ENCODE data around the gene TMEM239.

GRCh38 chr20:2833761-2834160 is 17.6 kb downstream of the TMEM239 start:
- no peak for TF ChIP-seq ESRRG (CRISPR knock-in tag; IDR thresholded peaks at IDR 0.05)
- no peak for TF ChIP-seq RARB (CRISPR knock-in tag; IDR thresholded peaks at IDR 0.05)
- TF ChIP-seq, protein P1, sequence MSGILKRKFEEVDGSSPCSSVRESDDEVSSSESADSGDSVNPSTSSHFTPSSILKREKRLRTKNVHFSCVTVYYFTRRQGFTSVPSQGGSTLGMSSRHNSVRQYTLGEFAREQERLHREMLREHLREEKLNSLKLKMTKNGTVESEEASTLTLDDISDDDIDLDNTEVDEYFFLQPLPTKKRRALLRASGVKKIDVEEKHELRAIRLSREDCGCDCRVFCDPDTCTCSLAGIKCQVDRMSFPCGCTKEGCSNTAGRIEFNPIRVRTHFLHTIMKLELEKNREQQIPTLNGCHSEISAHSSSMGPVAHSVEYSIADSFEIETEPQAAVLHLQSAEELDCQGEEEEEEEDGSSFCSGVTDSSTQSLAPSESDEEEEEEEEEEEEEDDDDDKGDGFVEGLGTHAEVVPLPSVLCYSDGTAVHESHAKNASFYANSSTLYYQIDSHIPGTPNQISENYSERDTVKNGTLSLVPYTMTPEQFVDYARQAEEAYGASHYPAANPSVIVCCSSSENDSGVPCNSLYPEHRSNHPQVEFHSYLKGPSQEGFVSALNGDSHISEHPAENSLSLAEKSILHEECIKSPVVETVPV (CRISPR knock-in tag; IDR thresholded peaks at IDR 0.05): no peak
- TF ChIP-seq CSDC2 (CRISPR knock-in tag; IDR thresholded peaks at IDR 0.05): no peak
- TF ChIP-seq CREB5 (CRISPR knock-in tag; IDR thresholded peaks at IDR 0.05; ENCODE audit: low read depth): no peak
- TF ChIP-seq TOX (CRISPR knock-in tag; IDR thresholded peaks at IDR 0.05; ENCODE audit: borderline replicate concordance): no peak
- no peak for TF ChIP-seq ISL1 (CRISPR knock-in tag; IDR thresholded peaks at IDR 0.05)
- TF ChIP-seq, protein P2, sequence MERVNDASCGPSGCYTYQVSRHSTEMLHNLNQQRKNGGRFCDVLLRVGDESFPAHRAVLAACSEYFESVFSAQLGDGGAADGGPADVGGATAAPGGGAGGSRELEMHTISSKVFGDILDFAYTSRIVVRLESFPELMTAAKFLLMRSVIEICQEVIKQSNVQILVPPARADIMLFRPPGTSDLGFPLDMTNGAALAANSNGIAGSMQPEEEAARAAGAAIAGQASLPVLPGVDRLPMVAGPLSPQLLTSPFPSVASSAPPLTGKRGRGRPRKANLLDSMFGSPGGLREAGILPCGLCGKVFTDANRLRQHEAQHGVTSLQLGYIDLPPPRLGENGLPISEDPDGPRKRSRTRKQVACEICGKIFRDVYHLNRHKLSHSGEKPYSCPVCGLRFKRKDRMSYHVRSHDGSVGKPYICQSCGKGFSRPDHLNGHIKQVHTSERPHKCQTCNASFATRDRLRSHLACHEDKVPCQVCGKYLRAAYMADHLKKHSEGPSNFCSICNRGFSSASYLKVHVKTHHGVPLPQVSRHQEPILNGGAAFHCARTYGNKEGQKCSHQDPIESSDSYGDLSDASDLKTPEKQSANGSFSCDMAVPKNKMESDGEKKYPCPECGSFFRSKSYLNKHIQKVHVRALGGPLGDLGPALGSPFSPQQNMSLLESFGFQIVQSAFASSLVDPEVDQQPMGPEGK (CRISPR knock-in tag; IDR thresholded peaks at IDR 0.05; ENCODE audit: borderline replicate concordance): no peak
- TF ChIP-seq BACH2 (CRISPR knock-in tag; IDR thresholded peaks at IDR 0.05; ENCODE audit: borderline replicate concordance): no peak
